ENCODE results near the gene FAM110A.
"Not testable (repeated sequence)": the region's sequence is repeated elsewhere in the genome, so short reads cannot be mapped to it uniquely, and the experiment has no call there.

FAM110A gene

GRCh38 chr20:844473-845225 is 11.1 kb downstream of the FAM110A start:
- DNase-seq (ENCODE audit: low read depth in 2 of 2): peak; percentile 74 to 81

GRCh38 chr20:845226-845868 is 11.8 kb downstream of the FAM110A start:
- DNase-seq (ENCODE audit: low read depth in 2 of 2): no peak

GRCh38 chr20:845941-846893 is 12.7 kb downstream of the FAM110A start:
- no peak for DNase-seq (ENCODE audit: low read depth in 2 of 2)

GRCh38 chr20:846894-847278 is 13.4 kb downstream of the FAM110A start:
- DNase-seq (ENCODE audit: low read depth in 2 of 2): peak; percentile 20 to 36

GRCh38 chr20:848193-848592 is 14.7 kb downstream of the FAM110A start:
- DNase-seq (ENCODE audit: low read depth in 2 of 2): no peak

- not testable (repeated sequence) for DNase-seq (ENCODE audit: low read depth in 2 of 2)
Observed at GRCh38 chr20:848731-849130, 15.2 kb downstream of the FAM110A start.

GRCh38 chr20:853406-853996 is 20.0 kb downstream of the FAM110A start:
- DNase-seq (ENCODE audit: low read depth in 2 of 2): no peak

GRCh38 chr20:854601-855000 is 21.1 kb downstream of the FAM110A start:
- no peak for DNase-seq (ENCODE audit: low read depth in 2 of 2)

GRCh38 chr20:855466-856360 is 22.2 kb downstream of the FAM110A start:
- no peak for DNase-seq (ENCODE audit: low read depth in 2 of 2)

GRCh38 chr20:856361-856775 is 22.9 kb downstream of the FAM110A start:
- DNase-seq (ENCODE audit: low read depth in 2 of 2): no peak

- DNase-seq (ENCODE audit: low read depth in 2 of 2): no peak
Observed at GRCh38 chr20:858011-858410, 24.5 kb downstream of the FAM110A start.

- no peak for DNase-seq (ENCODE audit: low read depth in 2 of 2)
Observed at GRCh38 chr20:859751-860231, 26.3 kb downstream of the FAM110A start.

- no peak for DNase-seq (ENCODE audit: low read depth in 2 of 2)
Observed at GRCh38 chr20:860891-861290, 27.4 kb downstream of the FAM110A start.

GRCh38 chr20:865440-865839 is 31.9 kb downstream of the FAM110A start:
- no peak for DNase-seq (ENCODE audit: low read depth in 2 of 2)

- no peak for DNase-seq (ENCODE audit: low read depth in 2 of 2)
Observed at GRCh38 chr20:868279-868678, 34.8 kb downstream of the FAM110A start.

- no peak for DNase-seq (ENCODE audit: low read depth in 2 of 2)
Observed at GRCh38 chr20:869606-870005, 36.1 kb downstream of the FAM110A start.

GRCh38 chr20:870758-871157 is 37.2 kb downstream of the FAM110A start:
- no peak for DNase-seq (ENCODE audit: low read depth in 2 of 2)

- no peak for DNase-seq (ENCODE audit: low read depth in 2 of 2)
Observed at GRCh38 chr20:871436-871835, 37.9 kb downstream of the FAM110A start.

GRCh38 chr20:871948-872347 is 38.4 kb downstream of the FAM110A start:
- DNase-seq (ENCODE audit: low read depth in 2 of 2): no peak

- no peak for DNase-seq (ENCODE audit: low read depth in 2 of 2)
Observed at GRCh38 chr20:872855-873520, 39.5 kb downstream of the FAM110A start.

Data from stimulated activated CD8-positive, alpha-beta memory T cell treated with anti-CD3 and anti-CD28 coated beads, Interleukin-7, amount 100 ng/mL, for 1 hour (primary cell).